ENCODE results near the gene NCKAP5. TPM values are rescaled to one million over a fixed set of nuclear protein-coding genes. Genes with fewer than 3 reads are reported as not detected.
A peak's percentile ranks its signal among the peaks of the same experiment; 100 is the strongest.

The NCKAP5 gene
- total and polyA plus RNA-seq, 2 of the 13 experiments (the other 11 are each of a cell fraction or from before 2014, with no cell fraction given), result 0.01 TPM; not detected in 1

DNA sequence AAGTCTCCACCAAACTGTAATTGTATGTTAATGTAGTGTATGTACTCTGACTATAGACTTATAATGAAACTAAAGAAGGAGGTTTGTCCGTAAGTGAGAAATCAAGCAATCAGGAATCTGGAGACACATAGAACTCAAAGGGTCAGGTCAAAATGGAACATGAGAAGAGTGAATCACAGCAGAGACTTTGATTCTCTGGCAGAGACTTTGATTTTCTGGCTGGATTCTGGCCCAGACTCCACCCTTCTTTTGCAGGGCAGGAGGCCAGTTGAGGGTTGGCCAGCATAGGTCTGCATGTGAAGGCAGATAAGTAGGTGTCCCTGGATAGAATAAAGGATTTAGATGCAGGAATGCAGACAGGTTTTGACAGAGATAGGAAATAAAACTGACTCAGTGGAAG is 11.0 kb upstream of the NCKAP5 start:
- Histone ChIP-seq H3K4me2 (ENCODE audit: low read depth, low read length) (no peak overlapping the region), H3K4me1 (ENCODE audit: insufficient read depth, low read length) (peaks cover 10% of the 10 kb centered on the region), H4K20me1 (ENCODE audit: insufficient read depth, low read length) (no peaks in the 10 kb centered on the region), H3K27me3 (ENCODE audit: control insufficient read depth in 1 of 2, insufficient read depth in 2 of 2, low read length in 2 of 2) (no peaks in the 10 kb centered on the region), H3K4me3 (replicated peaks in 1 of 3; ENCODE audit: insufficient read depth in 1 of 3, low read depth in 2 of 3, low read length in 3 of 3) (no peak overlapping the region), H3K9ac (ENCODE audit: insufficient read depth, low read depth, low read length) (no peak overlapping the region), H3K27ac (ENCODE audit: extremely low read length, insufficient read depth, low read length) (no peak overlapping the region), H3K36me3 (replicated peaks in 1 of 2; ENCODE audit: control insufficient read depth in 1 of 2, insufficient read depth in 2 of 2, low read length in 2 of 2) (no peaks in the 10 kb centered on the region), H3K9me3 (ENCODE audit: low read length) (no peaks in the 10 kb centered on the region), H2AFZ (ENCODE audit: low read length) (no peak overlapping the region), H3K79me2 (ENCODE audit: insufficient read depth, low read length) (no peaks in the 10 kb centered on the region)
- FAIRE-seq (no peak), DNase-seq (ENCODE audit: low spot score) (no peak), ATAC-seq (no peak)
- 56% methylated on average over 1 of the region's 1 CpG for WGBS (ENCODE audit: low lambda C conversion rate)
- CTCF ChIA-PET (ENCODE audit: low intra/inter-chr PET ratio, low total read pairs), result no interaction called here
- POLR2A ChIA-PET, result no interaction called here
- intact Hi-C loops (cut with micrococcal nuclease; ENCODE audit: unreplicated experiment) (no loop called here), in situ Hi-C loops (cut with HindIII; ENCODE audit: extremely low pct_ligation_motif_present, low pct_unique_long_range_greater_than_20kb) (no loop called here)
- no peak for TF ChIP-seq SMARCC2 (IDR thresholded peaks at IDR 0.05)
- no peak for TF ChIP-seq MYNN (CRISPR knock-in tag; IDR thresholded peaks at IDR 0.05; ENCODE audit: low read depth)
- TF ChIP-seq ZNF530 (CRISPR knock-in tag; IDR thresholded peaks at IDR 0.05; ENCODE audit: low read depth), result no peak
- BruUV-seq (replicated peaks), result no TSS peak

- intact Hi-C loops (cut with micrococcal nuclease; ENCODE audit: unreplicated experiment) (no loop called here), in situ Hi-C loops (cut with HindIII; ENCODE audit: extremely low pct_ligation_motif_present, low pct_unique_long_range_greater_than_20kb) (no loop called here)
- DNase-seq (ENCODE audit: low spot score) (peak; percentile 60), FAIRE-seq (no peak), ATAC-seq (peak; percentile 77)
- H3K79me2 ChIP-seq (ENCODE audit: insufficient read depth, low read length), result no peaks in the 10 kb centered on the region
- H3K4me1 ChIP-seq (ENCODE audit: insufficient read depth, low read length), result peaks cover 10% of the 10 kb centered on the region
- no TSS peak for BruUV-seq (replicated peaks)
- no peaks in the 10 kb centered on the region for H3K27me3 ChIP-seq (ENCODE audit: control insufficient read depth in 1 of 2, insufficient read depth in 2 of 2, low read length in 2 of 2)
- H2AFZ ChIP-seq (ENCODE audit: low read length), result no peak overlapping the region
- H3K36me3 ChIP-seq (replicated peaks in 1 of 2; ENCODE audit: control insufficient read depth in 1 of 2, insufficient read depth in 2 of 2, low read length in 2 of 2), result no peaks in the 10 kb centered on the region
- no peak overlapping the region for H3K27ac ChIP-seq (ENCODE audit: extremely low read length, insufficient read depth, low read length)
- 0% methylated on average over 1 of the region's 1 CpG for WGBS (ENCODE audit: low lambda C conversion rate)
- no peak overlapping the region for H3K4me3 ChIP-seq (replicated peaks in 1 of 3; ENCODE audit: insufficient read depth in 1 of 3, low read depth in 2 of 3, low read length in 3 of 3)
- POLR2A ChIA-PET, result no interaction called here
- no peak overlapping the region for H3K4me2 ChIP-seq (ENCODE audit: low read depth, low read length)
- CTCF ChIA-PET (ENCODE audit: low intra/inter-chr PET ratio, low total read pairs), result no interaction called here
- no peaks in the 10 kb centered on the region for H3K9me3 ChIP-seq (ENCODE audit: low read length)
- no peaks in the 10 kb centered on the region for H4K20me1 ChIP-seq (ENCODE audit: insufficient read depth, low read length)
- no peak overlapping the region for H3K9ac ChIP-seq (ENCODE audit: insufficient read depth, low read depth, low read length)
- TF ChIP-seq, protein P1, sequence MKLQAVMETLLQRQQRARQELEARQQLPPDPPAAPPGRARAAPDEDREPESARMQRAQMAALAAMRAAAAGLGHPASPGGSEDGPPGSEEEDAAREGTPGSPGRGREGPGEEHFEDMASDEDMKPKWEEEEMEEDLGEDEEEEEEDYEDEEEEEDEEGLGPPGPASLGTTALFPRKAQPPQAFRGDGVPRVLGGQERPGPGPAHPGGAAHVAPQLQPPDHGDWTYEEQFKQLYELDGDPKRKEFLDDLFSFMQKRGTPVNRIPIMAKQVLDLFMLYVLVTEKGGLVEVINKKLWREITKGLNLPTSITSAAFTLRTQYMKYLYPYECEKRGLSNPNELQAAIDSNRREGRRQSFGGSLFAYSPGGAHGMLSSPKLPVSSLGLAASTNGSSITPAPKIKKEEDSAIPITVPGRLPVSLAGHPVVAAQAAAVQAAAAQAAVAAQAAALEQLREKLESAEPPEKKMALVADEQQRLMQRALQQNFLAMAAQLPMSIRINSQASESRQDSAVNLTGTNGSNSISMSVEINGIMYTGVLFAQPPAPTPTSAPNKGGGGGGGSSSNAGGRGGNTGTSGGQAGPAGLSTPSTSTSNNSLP (IDR thresholded peaks at IDR 0.05; ENCODE audit: low read depth, low read length), result peak; percentile 26; the same call in 1 of the 2 replicates
- TF ChIP-seq SOX13 (IDR thresholded peaks at IDR 0.05) (no peak), SOX13 (CRISPR knock-in tag; conservative IDR thresholded peaks at IDR 0.05 in 1 of 2, IDR thresholded peaks at IDR 0.05 in 1 of 2) (0 out of 4 replicates have a peak, but pooled peaks of 1 of the 2 experiments have one; percentile 23), NCOA2 (CRISPR knock-in tag; IDR thresholded peaks at IDR 0.05) (peak; percentile 35; the same call in 1 of the 2 replicates), NR2F1 (CRISPR knock-in tag; IDR thresholded peaks at IDR 0.05) (peak; percentile 70 to 90; a peak in 3 of 4 replicates), ZNF34 (CRISPR knock-in tag; IDR thresholded peaks at IDR 0.05; ENCODE audit: borderline replicate concordance) (no peak), NR2F6 (IDR thresholded peaks at IDR 0.05) (peak; percentile 46; the same call in 1 of the 2 replicates), NR2F6 (CRISPR knock-in tag; IDR thresholded peaks at IDR 0.05) (no peak), HNF4A (CRISPR knock-in tag; IDR thresholded peaks at IDR 0.05) (peak; percentile 56), ZNF580 (CRISPR knock-in tag; IDR thresholded peaks at IDR 0.05; ENCODE audit: borderline replicate concordance, low read depth) (no peak)
- TF ChIP-seq, protein P2, sequence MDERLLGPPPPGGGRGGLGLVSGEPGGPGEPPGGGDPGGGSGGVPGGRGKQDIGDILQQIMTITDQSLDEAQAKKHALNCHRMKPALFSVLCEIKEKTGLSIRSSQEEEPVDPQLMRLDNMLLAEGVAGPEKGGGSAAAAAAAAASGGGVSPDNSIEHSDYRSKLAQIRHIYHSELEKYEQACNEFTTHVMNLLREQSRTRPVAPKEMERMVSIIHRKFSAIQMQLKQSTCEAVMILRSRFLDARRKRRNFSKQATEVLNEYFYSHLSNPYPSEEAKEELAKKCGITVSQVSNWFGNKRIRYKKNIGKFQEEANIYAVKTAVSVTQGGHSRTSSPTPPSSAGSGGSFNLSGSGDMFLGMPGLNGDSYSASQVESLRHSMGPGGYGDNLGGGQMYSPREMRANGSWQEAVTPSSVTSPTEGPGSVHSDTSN (CRISPR knock-in tag; IDR thresholded peaks at IDR 0.05), result peak; percentile 39; the same call in 1 of the 2 replicates
Measured at GRCh38 chr2:133576714-133577113, 8.5 kb upstream of the NCKAP5 start.

All from HepG2 (cell line).